Measurements from ENCODE around the gene ADAP1. TPM values are rescaled to one million over a fixed set of nuclear protein-coding genes. Genes with fewer than 3 reads are reported as not detected.
"Not testable (repeated sequence)": the region's sequence is repeated elsewhere in the genome, so short reads cannot be mapped to it uniquely, and the experiment has no call there.

The ADAP1 gene
- polyA plus RNA-seq, 2 donors, result 5.8 to 25.7 TPM

GRCh38 chr7:960972-961371, 6.5 kb upstream of the ADAP1 start:
- not testable (repeated sequence) for H3K4me3 ChIP-seq (ENCODE audit: low read depth in 1 of 2, low read length in 2 of 2); H3K27me3 ChIP-seq (ENCODE audit: control insufficient read depth in 1 of 2, insufficient read depth in 2 of 2, low read length in 2 of 2); H3K9me3 ChIP-seq (ENCODE audit: control insufficient read depth in 2 of 2, insufficient read depth in 1 of 2, low read depth in 1 of 2, low read length in 1 of 2); H3K4me1 ChIP-seq (ENCODE audit: control insufficient read depth in 2 of 2, insufficient read depth in 2 of 2, low read length in 1 of 2); H3K36me3 ChIP-seq (ENCODE audit: control insufficient read depth in 2 of 2, insufficient read depth in 2 of 2, low read length in 1 of 2); H3K27ac ChIP-seq (ENCODE audit: low read depth in 2 of 2, low read length in 1 of 2)
- WGBS, 2 donors, result 67 to 71% methylated on average over 13 of the region's 13 CpGs

GRCh38 chr7:960269-960871, 5.9 kb upstream of the ADAP1 start:
- no peaks in the 10 kb centered on the region for H3K36me3 ChIP-seq (ENCODE audit: control insufficient read depth in 2 of 2, insufficient read depth in 2 of 2, low read length in 1 of 2)
- H3K4me1 ChIP-seq (ENCODE audit: control insufficient read depth in 2 of 2, insufficient read depth in 2 of 2, low read length in 1 of 2), result peaks cover 0 to 9% of the 10 kb centered on the region in 2 donors
- no peak overlapping the region for H3K27ac ChIP-seq (ENCODE audit: low read depth in 2 of 2, low read length in 1 of 2)
- peaks cover 0 to 3% of the 10 kb centered on the region in 2 donors for H3K9me3 ChIP-seq (ENCODE audit: control insufficient read depth in 2 of 2, insufficient read depth in 1 of 2, low read depth in 1 of 2, low read length in 1 of 2)
- H3K4me3 ChIP-seq (ENCODE audit: low read depth in 1 of 2, low read length in 2 of 2), result no peak overlapping the region
- WGBS, 2 donors, result 69 to 71% methylated on average over 31 of the region's 31 CpGs
- H3K27me3 ChIP-seq (ENCODE audit: control insufficient read depth in 1 of 2, insufficient read depth in 2 of 2, low read length in 2 of 2), result no peaks in the 10 kb centered on the region

GRCh38 chr7:959740-960139, 5.3 kb upstream of the ADAP1 start:
- WGBS, 2 donors, result 91% methylated on average over 10 of the region's 10 CpGs
- not testable (repeated sequence) for H3K9me3 ChIP-seq (ENCODE audit: control insufficient read depth in 2 of 2, insufficient read depth in 1 of 2, low read depth in 1 of 2, low read length in 1 of 2); H3K27me3 ChIP-seq (ENCODE audit: control insufficient read depth in 1 of 2, insufficient read depth in 2 of 2, low read length in 2 of 2); H3K4me1 ChIP-seq (ENCODE audit: control insufficient read depth in 2 of 2, insufficient read depth in 2 of 2, low read length in 1 of 2); H3K36me3 ChIP-seq (ENCODE audit: control insufficient read depth in 2 of 2, insufficient read depth in 2 of 2, low read length in 1 of 2); H3K27ac ChIP-seq (ENCODE audit: low read depth in 2 of 2, low read length in 1 of 2); H3K4me3 ChIP-seq (ENCODE audit: low read depth in 1 of 2, low read length in 2 of 2)

GRCh38 chr7:959271-959670, 4.8 kb upstream of the ADAP1 start:
- peaks cover 0 to 4% of the 10 kb centered on the region in 2 donors for H3K4me1 ChIP-seq (ENCODE audit: control insufficient read depth in 2 of 2, insufficient read depth in 2 of 2, low read length in 1 of 2)
- H3K4me3 ChIP-seq (ENCODE audit: low read depth in 1 of 2, low read length in 2 of 2), result no peak overlapping the region
- H3K27ac ChIP-seq (ENCODE audit: low read depth in 2 of 2, low read length in 1 of 2), result no peak overlapping the region
- peaks cover 0 to 3% of the 10 kb centered on the region in 2 donors for H3K9me3 ChIP-seq (ENCODE audit: control insufficient read depth in 2 of 2, insufficient read depth in 1 of 2, low read depth in 1 of 2, low read length in 1 of 2)
- 75 to 76% methylated on average over 20 of the region's 20 CpGs for WGBS, 2 donors
- peaks cover 0 to 2% of the 10 kb centered on the region in 2 donors for H3K27me3 ChIP-seq (ENCODE audit: control insufficient read depth in 1 of 2, insufficient read depth in 2 of 2, low read length in 2 of 2)
- no peaks in the 10 kb centered on the region for H3K36me3 ChIP-seq (ENCODE audit: control insufficient read depth in 2 of 2, insufficient read depth in 2 of 2, low read length in 1 of 2)

- peaks cover 0 to 3% of the 10 kb centered on the region in 2 donors for H3K9me3 ChIP-seq (ENCODE audit: control insufficient read depth in 2 of 2, insufficient read depth in 1 of 2, low read depth in 1 of 2, low read length in 1 of 2)
- no peak overlapping the region for H3K4me3 ChIP-seq (ENCODE audit: low read depth in 1 of 2, low read length in 2 of 2)
- peaks cover 0 to 2% of the 10 kb centered on the region in 2 donors for H3K27me3 ChIP-seq (ENCODE audit: control insufficient read depth in 1 of 2, insufficient read depth in 2 of 2, low read length in 2 of 2)
- no peak overlapping the region for H3K27ac ChIP-seq (ENCODE audit: low read depth in 2 of 2, low read length in 1 of 2)
- 79 to 81% methylated on average over 36 of the region's 36 CpGs for WGBS, 2 donors
- no peaks in the 10 kb centered on the region for H3K36me3 ChIP-seq (ENCODE audit: control insufficient read depth in 2 of 2, insufficient read depth in 2 of 2, low read length in 1 of 2)
- peaks cover 0 to 3% of the 10 kb centered on the region in 2 donors for H3K4me1 ChIP-seq (ENCODE audit: control insufficient read depth in 2 of 2, insufficient read depth in 2 of 2, low read length in 1 of 2)
These were observed 4.0 kb upstream of the ADAP1 start for GRCh38 chr7:958221-959200.

- Histone ChIP-seq H3K36me3 (ENCODE audit: control insufficient read depth in 2 of 2, insufficient read depth in 2 of 2, low read length in 1 of 2) (no peaks in the 10 kb centered on the region), H3K27ac (ENCODE audit: low read depth in 2 of 2, low read length in 1 of 2) (no peak overlapping the region), H3K27me3 (ENCODE audit: control insufficient read depth in 1 of 2, insufficient read depth in 2 of 2, low read length in 2 of 2) (peaks cover 0 to 4% of the 10 kb centered on the region in 2 donors), H3K4me1 (ENCODE audit: control insufficient read depth in 2 of 2, insufficient read depth in 2 of 2, low read length in 1 of 2) (peaks cover 0 to 7% of the 10 kb centered on the region in 2 donors), H3K4me3 (ENCODE audit: low read depth in 1 of 2, low read length in 2 of 2) (no peak overlapping the region), H3K9me3 (ENCODE audit: control insufficient read depth in 2 of 2, insufficient read depth in 1 of 2, low read depth in 1 of 2, low read length in 1 of 2) (peaks cover 0 to 3% of the 10 kb centered on the region in 2 donors)
- WGBS, 2 donors, result 73 to 78% methylated on average over 32 of the region's 32 CpGs
These were observed 3.1 kb upstream of the ADAP1 start for GRCh38 chr7:957418-958220.

GRCh38 chr7:956031-956430, 1.6 kb upstream of the ADAP1 start:
- WGBS, 2 donors, result 65 to 76% methylated on average over 10 of the region's 10 CpGs
- Histone ChIP-seq H3K27me3 (ENCODE audit: control insufficient read depth in 1 of 2, insufficient read depth in 2 of 2, low read length in 2 of 2) (peaks cover 0 to 6% of the 10 kb centered on the region in 2 donors), H3K36me3 (ENCODE audit: control insufficient read depth in 2 of 2, insufficient read depth in 2 of 2, low read length in 1 of 2) (no peaks in the 10 kb centered on the region), H3K27ac (ENCODE audit: low read depth in 2 of 2, low read length in 1 of 2) (no peak overlapping the region), H3K9me3 (ENCODE audit: control insufficient read depth in 2 of 2, insufficient read depth in 1 of 2, low read depth in 1 of 2, low read length in 1 of 2) (peaks cover 0 to 3% of the 10 kb centered on the region in 2 donors), H3K4me3 (ENCODE audit: low read depth in 1 of 2, low read length in 2 of 2) (no peak overlapping the region), H3K4me1 (ENCODE audit: control insufficient read depth in 2 of 2, insufficient read depth in 2 of 2, low read length in 1 of 2) (peaks cover 0 to 8% of the 10 kb centered on the region in 2 donors)

- Histone ChIP-seq H3K36me3 (ENCODE audit: control insufficient read depth in 2 of 2, insufficient read depth in 2 of 2, low read length in 1 of 2) (no peaks in the 10 kb centered on the region), H3K4me1 (ENCODE audit: control insufficient read depth in 2 of 2, insufficient read depth in 2 of 2, low read length in 1 of 2) (peaks cover 0 to 8% of the 10 kb centered on the region in 2 donors), H3K27me3 (ENCODE audit: control insufficient read depth in 1 of 2, insufficient read depth in 2 of 2, low read length in 2 of 2) (peaks cover 0 to 6% of the 10 kb centered on the region in 2 donors), H3K27ac (ENCODE audit: low read depth in 2 of 2, low read length in 1 of 2) (peak overlapping the region in 1 of 2 donors; percentile 8), H3K4me3 (ENCODE audit: low read depth in 1 of 2, low read length in 2 of 2) (peak overlapping the region; percentile 66 to 69), H3K9me3 (ENCODE audit: control insufficient read depth in 2 of 2, insufficient read depth in 1 of 2, low read depth in 1 of 2, low read length in 1 of 2) (no peaks in the 10 kb centered on the region)
- WGBS, 2 donors, result 3 to 7% methylated on average over 25 to 73 of the region's 78 CpGs
These were observed 743 bp downstream of the ADAP1 start for GRCh38 chr7:953547-954327.
